SK-N-SH (cell line): ENCODE results near the gene TMEM131. TPM values are rescaled to one million over a fixed set of nuclear protein-coding genes. Genes with fewer than 3 reads are reported as not detected.

Source experiments
- CTCF ChIA-PET: fragments of 300-600, 350-600 bp; formaldehyde crosslinking; extraction: SDS; loops from one replicate; lab custom pipeline; 2021; lab: Yijun Ruan, JAX
- POLR2A ChIA-PET: fragments of 350-600 bp; sonication (Branson Sonifier 250); formaldehyde crosslinking; extraction: SDS; loops from one replicate; lab custom pipeline; 2020; ENCODE audit warnings: antibody characterized with exemption, inconsistent platforms; lab: Yijun Ruan, JAX
- DNase-seq: peaks from one replicate; pipeline ENCODE4 v3.0.0; 2012
- H2AFZ ChIP-seq: fragments of 200-600 bp; sonication (generic); 2 replicates; pipeline ENCODE4 v1.8.1; 2016; ENCODE audit warnings: antibody characterized with exemption, mild to moderate bottlenecking, low read depth
- H3F3A ChIP-seq: fragments of 200-600 bp; sonication (generic); replicated peaks from 2 replicates; pipeline ENCODE3; 2016; ENCODE audit warnings: antibody characterized with exemption, mild to moderate bottlenecking; ENCODE audit not compliant: insufficient read depth
- H3K27ac ChIP-seq, 2 experiments: fragments of 200-500 bp in 1 of 2; fragments of 200-600 bp in 1 of 2; sonication (Bioruptor generic) in 1 of 2; sonication (generic), shearing (Covaris generic) in 1 of 2; 2 replicates each; pipeline versions ENCODE4 v1.5.1 to v1.6.1; 2014 to 2016; ENCODE audit warnings: low read depth in 2 of 2, inconsistent platforms in 1 of 2, low read length in 1 of 2, mild to moderate bottlenecking in 1 of 2, mixed read lengths in 1 of 2
- H3K27me3 ChIP-seq: fragments of 200-600 bp; sonication (generic), shearing (Covaris generic); 2 replicates; pipeline ENCODE4 v1.6.1; 2016; ENCODE audit warnings: mixed run types; ENCODE audit not compliant: insufficient read depth
- H3K36me3 ChIP-seq, 2 experiments: fragments of 200-500 bp in 1 of 2; fragments of 200-600 bp in 1 of 2; sonication (Bioruptor generic) in 1 of 2; sonication (generic) in 1 of 2; replicated peaks in 1 of 2; 2 replicates each; pipeline versions ENCODE3 to v1.5.1; 2014 to 2016; ENCODE audit warnings: low read length in 1 of 2, mild to moderate bottlenecking in 1 of 2; ENCODE audit not compliant: insufficient read depth in 2 of 2, control insufficient read depth in 1 of 2
- H3K4me1 ChIP-seq, 2 experiments: fragments of 200-500 bp in 1 of 2; fragments of 200-600 bp in 1 of 2; sonication (Bioruptor generic) in 1 of 2; sonication (generic), shearing (Covaris generic) in 1 of 2; 2 replicates each; pipeline versions ENCODE4 v1.5.1 to v1.6.1; 2014 to 2016; ENCODE audit warnings: low read depth in 1 of 2, low read length in 1 of 2, mixed run types in 1 of 2; ENCODE audit not compliant: insufficient read depth in 2 of 2, control insufficient read depth in 1 of 2
- H3K4me2 ChIP-seq: fragments of 200-600 bp; sonication (generic), shearing (Covaris generic); 2 replicates; pipeline ENCODE4 v1.6.1; 2017; ENCODE audit warnings: mixed run types
- H3K4me3 ChIP-seq, 2 experiments: fragments of 200-500 bp in 1 of 2; fragments of 200-600 bp in 1 of 2; sonication (Bioruptor generic) in 1 of 2; sonication (generic), shearing (Covaris generic) in 1 of 2; 2 replicates each; pipeline versions ENCODE4 v1.5.1 to v1.8.1; 2014 to 2016; ENCODE audit warnings: low read depth in 2 of 2, inconsistent platforms in 1 of 2, low read length in 1 of 2, mild to moderate bottlenecking in 1 of 2, mixed read lengths in 1 of 2, moderate library complexity in 1 of 2
- H3K79me2 ChIP-seq: fragments of 200-600 bp; sonication (generic); 2 replicates; pipeline ENCODE4 v1.8.1; 2017; ENCODE audit warnings: mild to moderate bottlenecking; ENCODE audit not compliant: insufficient read depth
- H3K9ac ChIP-seq: fragments of 200-600 bp; sonication (generic); 2 replicates; pipeline ENCODE4 v1.6.1; 2017; ENCODE audit warnings: mixed run types
- H3K9me2 ChIP-seq: fragments of 200-600 bp; sonication (generic); 2 replicates; pipeline ENCODE4 v1.6.1; 2017; ENCODE audit warnings: mixed run types
- H3K9me3 ChIP-seq: fragments of 200-600 bp; sonication (generic); 2 replicates; pipeline ENCODE4 v1.6.1; 2017; ENCODE audit warnings: mixed run types, mild to moderate bottlenecking, moderate library complexity
- H4K20me1 ChIP-seq: fragments of 200-600 bp; sonication (generic); 2 replicates; pipeline ENCODE4 v1.6.1; 2017; ENCODE audit warnings: mild to moderate bottlenecking, mixed run types; ENCODE audit not compliant: insufficient read depth
- EZH2phosphoT487 ChIP-seq: fragments of 200-600 bp; sonication (generic); IDR thresholded peaks from 2 replicates; pipeline ENCODE4 v1.6.1; 2017; ENCODE audit warnings: low read depth, mixed run types, mild to moderate bottlenecking, antibody characterized with exemption, moderate library complexity, borderline replicate concordance
- FOSL2 ChIP-seq: IDR thresholded peaks from 2 replicates; pipeline ENCODE4 v1.4.0; 2012; ENCODE audit warnings: low read depth, mild to moderate bottlenecking, moderate library complexity, borderline replicate concordance
- FOXM1 ChIP-seq: IDR thresholded peaks from 2 replicates; pipeline ENCODE4 v1.4.0; 2012; ENCODE audit warnings: low read depth, mild to moderate bottlenecking
- GABPA ChIP-seq: IDR thresholded peaks from 2 replicates; pipeline ENCODE4 v1.4.0; 2012; ENCODE audit warnings: low read depth, mild to moderate bottlenecking
- GATA2 ChIP-seq: sonication (generic); formaldehyde crosslinking; IDR thresholded peaks from 2 replicates; pipeline ENCODE4 v1.5.0; 2020; ENCODE audit warnings: mild to moderate bottlenecking, missing genetic modification reagents
- JUND ChIP-seq: IDR thresholded peaks from 2 replicates; pipeline ENCODE4 v1.4.0; 2012
- POLR2AphosphoS5 ChIP-seq: IDR thresholded peaks from 2 replicates; pipeline ENCODE4 v1.6.1; 2012; ENCODE audit warnings: low read depth, low read length
- RAD21 ChIP-seq: IDR thresholded peaks from 2 replicates; pipeline ENCODE4 v1.6.1; 2012; ENCODE audit warnings: mild to moderate bottlenecking, low read length
- RCOR1 ChIP-seq: fragments of 150-350 bp; IDR thresholded peaks from 2 replicates; pipeline ENCODE4 v1.6.1; 2017; ENCODE audit warnings: antibody characterized with exemption, low read length
- RFX5 ChIP-seq: IDR thresholded peaks from 2 replicates; pipeline ENCODE4 v1.6.1; 2012; ENCODE audit warnings: mild to moderate bottlenecking, improper control_type of control experiment, low read length
- TAF1 ChIP-seq: IDR thresholded peaks from 2 replicates; pipeline ENCODE4 v1.6.1; 2012; ENCODE audit warnings: low read depth, mild to moderate bottlenecking, low read length, moderate library complexity, borderline replicate concordance
- TCF12 ChIP-seq: IDR thresholded peaks from 2 replicates; pipeline ENCODE4 v1.4.0; 2012
- WGBS: methylation state at CpG from one replicate; pipeline ENCODE4 v1.1.6; 2017; ENCODE audit warnings: low lambda C conversion rate; 5-methylcytosine and 5-hydroxymethylcytosine counted together
- polyA plus RNA-seq, 3 experiments: library from polyadenylated mRNA; depleted of rRNA; stranded (reverse); fragments of >200 nt; gene quantifications; 2 replicates each; pipeline ENCODE4 v1.2.3, GENCODE V29; 2012
- TF ChIP-seq, protein P1 (sequence below): fragments of 150-350 bp; IDR thresholded peaks from 2 replicates; pipeline ENCODE4 v1.6.1; 2016; ENCODE audit warnings: mild to moderate bottlenecking, low read depth, low read length
- TF ChIP-seq, protein P2 (sequence below): IDR thresholded peaks from 2 replicates; pipeline ENCODE4; 2012
- TF ChIP-seq, protein P3 (sequence below): IDR thresholded peaks from 2 replicates; pipeline ENCODE4 v1.6.1; 2012; ENCODE audit warnings: mild to moderate bottlenecking, low read depth, low read length, moderate library complexity
- TF ChIP-seq, protein P4 (sequence below): IDR thresholded peaks from 2 replicates; pipeline ENCODE4 v1.4.0; 2012; ENCODE audit warnings: low read depth, borderline replicate concordance
- TF ChIP-seq, protein P5 (sequence below): IDR thresholded peaks from 2 replicates; pipeline ENCODE4 v1.4.0; 2012; ENCODE audit warnings: low read depth

TMEM131 gene
- polyA plus RNA-seq, 1 of the 3 experiments (the other 2 are of a cell fraction): 9.1 TPM

DNA sequence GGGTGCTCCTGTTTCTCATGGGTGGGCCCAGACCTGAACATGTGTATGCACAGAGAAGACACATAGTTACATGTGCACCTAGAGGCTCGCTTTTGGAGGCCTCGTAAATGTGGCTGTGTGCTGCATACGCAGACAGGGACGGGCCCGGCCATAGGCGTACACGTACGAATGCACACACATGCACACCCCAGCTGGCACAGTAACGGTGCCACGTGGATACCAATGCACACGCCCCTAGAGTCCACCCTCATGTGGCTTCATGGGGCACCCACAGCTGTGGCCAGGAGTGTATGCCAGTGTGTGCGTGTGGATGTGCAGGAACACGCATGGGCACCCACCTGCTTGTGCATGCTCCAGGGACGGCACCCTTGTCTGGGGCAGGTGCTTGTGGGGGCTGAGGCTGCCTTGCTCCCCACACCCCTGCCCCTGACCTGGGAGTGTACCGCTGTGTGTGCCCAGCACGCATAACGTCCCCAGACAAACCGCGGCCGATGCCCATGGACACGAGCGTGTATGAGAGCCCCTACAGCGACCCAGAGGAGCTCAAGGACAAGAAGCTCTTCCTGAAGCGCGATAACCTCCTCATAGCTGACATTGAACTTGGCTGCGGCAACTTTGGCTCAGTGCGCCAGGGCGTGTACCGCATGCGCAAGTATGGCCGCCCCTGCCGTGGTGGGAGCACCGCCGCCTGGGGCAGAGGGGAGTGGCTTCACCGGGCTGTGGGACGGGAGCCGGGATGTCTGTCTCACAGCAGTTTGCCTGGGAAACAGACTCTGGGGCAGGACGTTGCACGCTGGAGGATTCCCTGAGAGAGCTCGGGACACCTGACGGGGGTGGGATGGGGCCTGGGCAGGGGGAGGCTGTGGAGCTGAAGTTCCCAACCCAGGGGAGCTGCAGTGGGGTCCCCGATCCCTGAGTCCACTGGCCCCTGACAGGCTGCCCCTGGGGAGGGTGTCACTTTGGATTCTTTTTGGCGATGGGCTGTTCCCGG lies 261.4 kb downstream of the TMEM131 start:
- Histone ChIP-seq H3K27me3 (no peaks in the 10 kb centered on the region), H3K4me2 (no peak overlapping the region), H3F3A (no peaks in the 10 kb centered on the region), H3K36me3 (no peaks in the 10 kb centered on the region), H3K4me3 (no peak overlapping the region), H3K9ac (no peak overlapping the region), H4K20me1 (no peaks in the 10 kb centered on the region), H3K4me1 (no peaks in the 10 kb centered on the region), H3K9me3 (no peaks in the 10 kb centered on the region), H3K9me2 (no peaks in the 10 kb centered on the region), H2AFZ (no peak overlapping the region), H3K27ac (no peak overlapping the region), H3K79me2 (no peaks in the 10 kb centered on the region)
- CTCF ChIA-PET: no interaction called here
- 70% methylated on average over 12 of the region's 44 CpGs for WGBS
- TF ChIP-seq JUND: no peak
- TF ChIP-seq, protein P1, sequence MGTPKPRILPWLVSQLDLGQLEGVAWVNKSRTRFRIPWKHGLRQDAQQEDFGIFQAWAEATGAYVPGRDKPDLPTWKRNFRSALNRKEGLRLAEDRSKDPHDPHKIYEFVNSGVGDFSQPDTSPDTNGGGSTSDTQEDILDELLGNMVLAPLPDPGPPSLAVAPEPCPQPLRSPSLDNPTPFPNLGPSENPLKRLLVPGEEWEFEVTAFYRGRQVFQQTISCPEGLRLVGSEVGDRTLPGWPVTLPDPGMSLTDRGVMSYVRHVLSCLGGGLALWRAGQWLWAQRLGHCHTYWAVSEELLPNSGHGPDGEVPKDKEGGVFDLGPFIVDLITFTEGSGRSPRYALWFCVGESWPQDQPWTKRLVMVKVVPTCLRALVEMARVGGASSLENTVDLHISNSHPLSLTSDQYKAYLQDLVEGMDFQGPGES: no peak
- no peak for TF ChIP-seq RCOR1
- TF ChIP-seq EZH2phosphoT487: no peak
- no peak for TF ChIP-seq FOXM1
- no peak for TF ChIP-seq GATA2 (CRISPR knock-in tag)
- no peak for TF ChIP-seq RAD21
- TF ChIP-seq FOSL2: no peak
- TF ChIP-seq, protein P2, sequence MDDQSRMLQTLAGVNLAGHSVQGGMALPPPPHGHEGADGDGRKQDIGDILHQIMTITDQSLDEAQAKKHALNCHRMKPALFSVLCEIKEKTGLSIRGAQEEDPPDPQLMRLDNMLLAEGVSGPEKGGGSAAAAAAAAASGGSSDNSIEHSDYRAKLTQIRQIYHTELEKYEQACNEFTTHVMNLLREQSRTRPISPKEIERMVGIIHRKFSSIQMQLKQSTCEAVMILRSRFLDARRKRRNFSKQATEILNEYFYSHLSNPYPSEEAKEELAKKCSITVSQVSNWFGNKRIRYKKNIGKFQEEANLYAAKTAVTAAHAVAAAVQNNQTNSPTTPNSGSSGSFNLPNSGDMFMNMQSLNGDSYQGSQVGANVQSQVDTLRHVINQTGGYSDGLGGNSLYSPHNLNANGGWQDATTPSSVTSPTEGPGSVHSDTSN: no peak
- DNase-seq: no peak
- POLR2A ChIA-PET: no interaction called here

DNA sequence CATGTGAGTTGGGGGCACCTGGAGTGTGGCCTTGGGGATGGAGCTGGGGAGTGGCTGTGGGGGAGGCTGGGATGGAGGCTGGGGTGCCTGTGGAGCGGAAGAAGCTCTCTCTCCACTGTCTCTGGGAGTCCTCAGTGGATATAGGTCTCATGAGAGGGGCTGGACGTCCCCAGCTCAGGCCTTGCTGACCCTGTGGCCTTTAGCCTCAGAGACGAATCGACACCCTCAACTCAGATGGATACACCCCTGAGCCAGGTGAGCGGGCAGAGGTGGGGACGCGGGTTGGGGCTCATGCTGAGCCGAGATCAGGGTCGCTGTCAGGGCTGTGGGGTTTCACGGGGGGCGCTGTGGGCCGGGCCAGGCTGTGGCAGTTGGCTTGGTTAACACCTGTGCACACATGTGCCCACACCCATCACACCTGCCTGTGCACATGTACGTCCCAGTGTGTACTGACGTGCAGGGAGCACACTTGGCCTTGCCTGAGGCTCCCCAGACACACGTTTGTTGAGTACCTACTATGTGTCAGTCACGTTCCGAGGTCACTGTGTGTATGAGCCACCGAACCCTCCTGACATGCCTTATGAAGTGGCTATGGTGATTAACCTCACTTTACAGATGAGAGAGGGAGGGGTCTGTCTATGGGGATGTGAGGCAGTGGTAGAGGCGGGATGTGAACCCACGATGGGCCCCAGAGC lies 262.3 kb downstream of the TMEM131 start:
- H2AFZ ChIP-seq: no peak overlapping the region
- POLR2A ChIA-PET: no interaction called here
- CTCF ChIA-PET: no interaction called here
- TF ChIP-seq EZH2phosphoT487: no peak
- TF ChIP-seq POLR2AphosphoS5: no peak
- TF ChIP-seq TAF1: no peak
- TF ChIP-seq, protein P3, sequence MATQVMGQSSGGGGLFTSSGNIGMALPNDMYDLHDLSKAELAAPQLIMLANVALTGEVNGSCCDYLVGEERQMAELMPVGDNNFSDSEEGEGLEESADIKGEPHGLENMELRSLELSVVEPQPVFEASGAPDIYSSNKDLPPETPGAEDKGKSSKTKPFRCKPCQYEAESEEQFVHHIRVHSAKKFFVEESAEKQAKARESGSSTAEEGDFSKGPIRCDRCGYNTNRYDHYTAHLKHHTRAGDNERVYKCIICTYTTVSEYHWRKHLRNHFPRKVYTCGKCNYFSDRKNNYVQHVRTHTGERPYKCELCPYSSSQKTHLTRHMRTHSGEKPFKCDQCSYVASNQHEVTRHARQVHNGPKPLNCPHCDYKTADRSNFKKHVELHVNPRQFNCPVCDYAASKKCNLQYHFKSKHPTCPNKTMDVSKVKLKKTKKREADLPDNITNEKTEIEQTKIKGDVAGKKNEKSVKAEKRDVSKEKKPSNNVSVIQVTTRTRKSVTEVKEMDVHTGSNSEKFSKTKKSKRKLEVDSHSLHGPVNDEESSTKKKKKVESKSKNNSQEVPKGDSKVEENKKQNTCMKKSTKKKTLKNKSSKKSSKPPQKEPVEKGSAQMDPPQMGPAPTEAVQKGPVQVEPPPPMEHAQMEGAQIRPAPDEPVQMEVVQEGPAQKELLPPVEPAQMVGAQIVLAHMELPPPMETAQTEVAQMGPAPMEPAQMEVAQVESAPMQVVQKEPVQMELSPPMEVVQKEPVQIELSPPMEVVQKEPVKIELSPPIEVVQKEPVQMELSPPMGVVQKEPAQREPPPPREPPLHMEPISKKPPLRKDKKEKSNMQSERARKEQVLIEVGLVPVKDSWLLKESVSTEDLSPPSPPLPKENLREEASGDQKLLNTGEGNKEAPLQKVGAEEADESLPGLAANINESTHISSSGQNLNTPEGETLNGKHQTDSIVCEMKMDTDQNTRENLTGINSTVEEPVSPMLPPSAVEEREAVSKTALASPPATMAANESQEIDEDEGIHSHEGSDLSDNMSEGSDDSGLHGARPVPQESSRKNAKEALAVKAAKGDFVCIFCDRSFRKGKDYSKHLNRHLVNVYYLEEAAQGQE: no peak
- TF ChIP-seq JUND: no peak
- TF ChIP-seq, protein P4, sequence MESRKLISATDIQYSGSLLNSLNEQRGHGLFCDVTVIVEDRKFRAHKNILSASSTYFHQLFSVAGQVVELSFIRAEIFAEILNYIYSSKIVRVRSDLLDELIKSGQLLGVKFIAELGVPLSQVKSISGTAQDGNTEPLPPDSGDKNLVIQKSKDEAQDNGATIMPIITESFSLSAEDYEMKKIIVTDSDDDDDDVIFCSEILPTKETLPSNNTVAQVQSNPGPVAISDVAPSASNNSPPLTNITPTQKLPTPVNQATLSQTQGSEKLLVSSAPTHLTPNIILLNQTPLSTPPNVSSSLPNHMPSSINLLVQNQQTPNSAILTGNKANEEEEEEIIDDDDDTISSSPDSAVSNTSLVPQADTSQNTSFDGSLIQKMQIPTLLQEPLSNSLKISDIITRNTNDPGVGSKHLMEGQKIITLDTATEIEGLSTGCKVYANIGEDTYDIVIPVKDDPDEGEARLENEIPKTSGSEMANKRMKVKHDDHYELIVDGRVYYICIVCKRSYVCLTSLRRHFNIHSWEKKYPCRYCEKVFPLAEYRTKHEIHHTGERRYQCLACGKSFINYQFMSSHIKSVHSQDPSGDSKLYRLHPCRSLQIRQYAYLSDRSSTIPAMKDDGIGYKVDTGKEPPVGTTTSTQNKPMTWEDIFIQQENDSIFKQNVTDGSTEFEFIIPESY: no peak
- TF ChIP-seq, protein P5, sequence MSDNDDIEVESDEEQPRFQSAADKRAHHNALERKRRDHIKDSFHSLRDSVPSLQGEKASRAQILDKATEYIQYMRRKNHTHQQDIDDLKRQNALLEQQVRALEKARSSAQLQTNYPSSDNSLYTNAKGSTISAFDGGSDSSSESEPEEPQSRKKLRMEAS: no peak
- no peak for TF ChIP-seq GABPA
- TF ChIP-seq GATA2 (CRISPR knock-in tag): no peak
- no peak for TF ChIP-seq TCF12
- TF ChIP-seq RFX5: no peak

More for the DNA sequence above, 262.3 kb downstream of the TMEM131 start:
- H3K9ac ChIP-seq: no peak overlapping the region
- H3K79me2 ChIP-seq: no peaks in the 10 kb centered on the region
- H3K4me2 ChIP-seq: no peak overlapping the region
- no peak overlapping the region for H3K4me3 ChIP-seq
- no peak for DNase-seq
- H3K4me1 ChIP-seq: no peaks in the 10 kb centered on the region
- 59% methylated on average over 19 of the region's 20 CpGs for WGBS
- no peaks in the 10 kb centered on the region for H4K20me1 ChIP-seq
- H3F3A ChIP-seq: no peaks in the 10 kb centered on the region
- no peaks in the 10 kb centered on the region for H3K36me3 ChIP-seq
- H3K27me3 ChIP-seq: no peaks in the 10 kb centered on the region
- H3K9me2 ChIP-seq: no peaks in the 10 kb centered on the region
- H3K27ac ChIP-seq: no peak overlapping the region
- H3K9me3 ChIP-seq: no peaks in the 10 kb centered on the region
